Endothelial cell of umbilical vein (primary cell): ENCODE measurements around the gene MYH16. TPM values are rescaled to one million over a fixed set of nuclear protein-coding genes. Genes with fewer than 3 reads are reported as not detected.
A peak's percentile ranks its signal among the peaks of the same experiment; 100 is the strongest.
"Not testable (repeated sequence)": the region's sequence is repeated elsewhere in the genome, so short reads cannot be mapped to it uniquely, and the experiment has no call there.

Source experiments
- BruUV-seq: library from RNA; stranded (reverse); fragments of 400-500 nt; replicated peaks from 2 replicates; lab custom pipeline; 2021; lab: Mats Ljungman, UMichigan
- CTCF ChIA-PET: fragments of 300-600, 350-600 bp; sonication (Branson Sonifier 250); formaldehyde crosslinking; loops from one replicate; lab custom pipeline; 2021; ENCODE audit warnings: antibody characterized with exemption, inconsistent platforms; lab: Charles Lee
- POLR2A ChIA-PET: fragments of 300-600, 350-600 bp; sonication (Branson Sonifier 250); formaldehyde crosslinking; loops from one replicate; lab custom pipeline; 2021; ENCODE audit warnings: antibody characterized with exemption, inconsistent platforms; lab: Charles Lee
- DNase-seq: peaks from one replicate; pipeline ENCODE4 v3.0.0-alpha.2; 2011; ENCODE audit warnings: low read depth, low spot score
- FAIRE-seq: peaks from 2 replicates; lab custom pipeline; 2011; peaks lifted over from hg19 to GRCh38; lab: Jason Lieb, UNC
- H2AFZ ChIP-seq: 2 replicates; pipeline ENCODE4 v1.6.0; 2012; ENCODE audit warnings: low read depth, low read length, control low read depth, inconsistent platforms
- H3K27ac ChIP-seq: 2 replicates; pipeline ENCODE4 v1.5.1; 2011; ENCODE audit warnings: low read depth, mild to moderate bottlenecking, control low read depth, low read length, moderate library complexity; ENCODE audit not compliant: insufficient read depth
- H3K27me3 ChIP-seq, 2 experiments: 2 replicates each; pipeline versions ENCODE4 v1.6.0 to v1.6.1; 2011; ENCODE audit warnings: low read length in 2 of 2, mixed read lengths in 1 of 2; ENCODE audit not compliant: control insufficient read depth in 2 of 2, insufficient read depth in 2 of 2
- H3K36me3 ChIP-seq, 2 experiments: 2 replicates in 1 of 2; 3 replicates in 1 of 2; pipeline ENCODE4 v1.5.1; 2011; ENCODE audit warnings: low read length in 2 of 2, mild to moderate bottlenecking in 1 of 2, moderate library complexity in 1 of 2; ENCODE audit not compliant: control insufficient read depth in 2 of 2, insufficient read depth in 2 of 2; ENCODE audit errors: extremely low read depth in 1 of 2
- H3K4me1 ChIP-seq: 3 replicates; pipeline ENCODE4 v1.5.1; 2011; ENCODE audit warnings: mild to moderate bottlenecking, low read length; ENCODE audit not compliant: control insufficient read depth, insufficient read depth; ENCODE audit errors: extremely low read depth
- H3K4me2 ChIP-seq: 2 replicates; pipeline ENCODE4 v1.6.1; 2011; ENCODE audit warnings: low read length, control low read depth, mixed read lengths; ENCODE audit not compliant: insufficient read depth
- H3K4me3 ChIP-seq, 3 experiments: fragments of 200-600 bp in 1 of 3; sonication (generic), shearing (Covaris generic) in 1 of 3; replicated peaks in 1 of 3; 2 replicates each; pipeline ENCODE4 v1.5.1; 2011 to 2016; ENCODE audit warnings: control low read depth in 3 of 3, low read length in 3 of 3, mild to moderate bottlenecking in 2 of 3, inconsistent platforms in 1 of 3, low read depth in 1 of 3, moderate library complexity in 1 of 3; ENCODE audit not compliant: insufficient read depth in 1 of 3
- H3K79me2 ChIP-seq: 2 replicates; pipeline ENCODE4 v1.6.0; 2012; ENCODE audit warnings: low read length, inconsistent platforms; ENCODE audit not compliant: control insufficient read depth, insufficient read depth
- H3K9ac ChIP-seq: replicated peaks from 2 replicates; pipeline ENCODE3; 2011; ENCODE audit warnings: low read length, control low read depth; ENCODE audit not compliant: insufficient read depth; ENCODE audit errors: extremely low read depth
- H3K9me1 ChIP-seq: replicated peaks from 3 replicates; pipeline ENCODE4 v1.6.0; 2011; ENCODE audit warnings: mild to moderate bottlenecking, low read length; ENCODE audit not compliant: control insufficient read depth, insufficient read depth; ENCODE audit errors: extremely low read depth
- H3K9me3 ChIP-seq: replicated peaks from 2 replicates; pipeline ENCODE4 v1.5.1; 2012; ENCODE audit warnings: low read length, inconsistent platforms; ENCODE audit not compliant: control insufficient read depth, insufficient read depth
- H4K20me1 ChIP-seq: replicated peaks from 2 replicates; pipeline ENCODE3; 2011; ENCODE audit warnings: mild to moderate bottlenecking, low read length; ENCODE audit not compliant: control insufficient read depth, insufficient read depth; ENCODE audit errors: extremely low read depth
- CTCF ChIP-seq, 2 donors: IDR thresholded peaks; 1 replicate in 1 of 2; 2 replicates in 1 of 2; pipeline ENCODE4 v1.5.1; 2011; ENCODE audit warnings: low read length in 2 of 2, mild to moderate bottlenecking in 2 of 2, moderate library complexity in 2 of 2, control low read depth in 1 of 2, inconsistent platforms in 1 of 2, low read depth in 1 of 2; ENCODE audit not compliant: insufficient read depth in 1 of 2; ENCODE audit errors: extremely low read depth in 1 of 2
- EZH2 ChIP-seq: IDR thresholded peaks from 2 replicates; pipeline ENCODE4 v1.6.1; 2012; ENCODE audit warnings: borderline replicate concordance, low read depth, mild to moderate bottlenecking, moderate library complexity, low read length, inconsistent platforms; ENCODE audit not compliant: severe bottlenecking
- FOS ChIP-seq: IDR thresholded peaks from 2 replicates; pipeline ENCODE4 v1.6.1; 2011; ENCODE audit warnings: mild to moderate bottlenecking, low read length, moderate library complexity, borderline replicate concordance; ENCODE audit not compliant: insufficient read depth
- GATA2 ChIP-seq: IDR thresholded peaks from 2 replicates; pipeline ENCODE4 v1.7.0; 2011; ENCODE audit warnings: low read depth, mild to moderate bottlenecking, moderate library complexity, mixed read lengths, low read length; ENCODE audit not compliant: insufficient read length, insufficient read depth
- JUN ChIP-seq: IDR thresholded peaks from 2 replicates; pipeline ENCODE4 v1.6.1; 2011; ENCODE audit warnings: borderline replicate concordance, low read depth; ENCODE audit not compliant: insufficient read length, insufficient read depth
- MAX ChIP-seq: IDR thresholded peaks from 2 replicates; pipeline ENCODE4 v1.6.1; 2011; ENCODE audit not compliant: insufficient read depth, insufficient read length
- MYC ChIP-seq: IDR thresholded peaks from one replicate; pipeline ENCODE4 v1.6.1; 2011; ENCODE audit warnings: mild to moderate bottlenecking, low read depth, low read length
- POLR2A ChIP-seq: IDR thresholded peaks from 2 replicates; pipeline ENCODE4 v1.6.1; 2012; ENCODE audit warnings: low read depth, mild to moderate bottlenecking, control low read depth, low read length
- POLR2AphosphoS5 ChIP-seq: IDR thresholded peaks from 2 replicates; pipeline ENCODE4 v1.6.1; 2012; ENCODE audit warnings: low read depth, mild to moderate bottlenecking, control low read depth, low read length, moderate library complexity; ENCODE audit not compliant: insufficient read depth
- dilution Hi-C: fragments of 300-500 bp; cut with MboI; formaldehyde crosslinking; loops from one replicate; pipeline ENCODE4 v1.15.0; 2019; ENCODE audit warnings: low sequenced_read_pairs; ENCODE audit not compliant: extremely low pct_ligation_motif_present
- intact Hi-C: fragments of 100-400 bp; cut with micrococcal nuclease; formaldehyde crosslinking; loops from one replicate; pipeline ENCODE4 v1.10.0; 2022
- polyA plus RNA-seq, 4 experiments: library from polyadenylated mRNA; depleted of rRNA in 3 of 4; stranded (reverse) in 3 of 4; unstranded in 1 of 4; fragments of >200 nt; gene quantifications; 2 replicates each; pipeline versions ENCODE4 v1.2.1 to v1.2.3, GENCODE V29; 2011 to 2012; ENCODE audit warnings: missing spikeins in 1 of 4
- total RNA-seq: library from RNA; stranded (reverse); gene quantifications from 2 replicates; pipeline ENCODE4 v1.2.3, GENCODE V29; 2021

Gene MYH16
- total and polyA plus RNA-seq, 2 donors (not counting 3 experiments of a cell fraction or from before 2014, with no cell fraction given) = 0.01 to 0.11 TPM

DNA sequence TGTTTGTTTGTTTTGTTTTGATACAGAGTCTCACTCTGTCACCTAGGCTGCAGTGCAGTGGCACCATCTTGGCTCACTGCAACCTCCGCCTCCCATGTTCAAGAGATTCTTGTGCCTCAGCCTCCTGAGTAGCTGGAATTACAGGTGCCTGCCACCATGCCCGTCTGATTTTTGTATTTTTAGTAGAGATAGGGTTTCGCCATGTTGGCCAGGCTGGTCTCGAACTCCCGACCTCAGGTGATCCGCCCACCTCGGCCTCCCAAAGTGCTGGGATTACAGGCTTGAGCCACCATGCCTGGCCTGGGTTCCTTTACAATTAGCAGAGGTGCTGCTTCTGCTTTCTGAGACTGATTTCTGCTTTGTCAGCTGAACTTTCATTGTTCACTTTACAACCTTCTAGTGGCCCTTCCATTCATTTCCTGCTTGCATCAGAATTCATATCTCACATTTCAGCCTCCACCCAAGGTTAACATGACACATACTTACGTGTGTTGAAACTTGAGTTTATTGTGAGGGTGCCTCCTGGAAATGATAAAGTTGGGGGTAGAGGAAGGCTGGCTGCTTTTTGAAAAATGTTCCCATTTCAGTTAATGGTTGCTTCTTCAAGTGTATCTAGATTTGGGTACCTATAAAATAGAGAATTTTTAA lies 57.8 kb downstream of the MYH16 start:
- dilution Hi-C loops = not testable (repeated sequence)

GRCh38 chr7:99331002-99331401 lies 58.4 kb downstream of the MYH16 start:
- Histone ChIP-seq H3K4me1 (peaks cover 34% of the 10 kb centered on the region), H3K27me3 (no peaks in the 10 kb centered on the region), H3K9ac (no peak overlapping the region), H3K36me3 (peaks cover 6 to 13% of the 10 kb centered on the region in 2 experiments), H4K20me1 (peaks cover 2% of the 10 kb centered on the region), H3K9me3 (no peaks in the 10 kb centered on the region), H3K9me1 (no peaks in the 10 kb centered on the region), H2AFZ (no peak overlapping the region), H3K4me2 (peak overlapping the region; percentile 71), H3K4me3 (no peak overlapping the region), H3K79me2 (peaks cover 73% of the 10 kb centered on the region), H3K27ac (peak overlapping the region; percentile 66)
- dilution Hi-C loops = no loop called here
- ChIA-PET CTCF (interaction anchor here (0.7 to 2.2 kb wide), 2 partner anchors 19 to 291 kb away, joined by 3 to 10 read pairs; no protein-coding TSS in a partner anchor), POLR2A (no interaction called here)
- TF ChIP-seq EZH2 (no peak), GATA2 (no peak), FOS (no peak), MAX (no peak), CTCF (IDR thresholded peaks at IDR 0.05; ENCODE audit: extremely low read depth in 1 of 2, insufficient read depth in 1 of 2, low read depth in 1 of 2, low read length in 2 of 2) (no peak), JUN (no peak), POLR2A (no peak), POLR2AphosphoS5 (no peak), MYC (no peak)
- DNase-seq (no peak), FAIRE-seq (no peak)
- intact Hi-C loops = no loop called here
- no TSS peak for BruUV-seq

More for the DNA sequence above, 57.8 kb downstream of the MYH16 start:
- peak overlapping the region; percentile 66 for H3K27ac ChIP-seq
- POLR2A ChIA-PET, H3K9me3 ChIP-seq, BruUV-seq, H2AFZ ChIP-seq, H3K9ac ChIP-seq, H3K9me1 ChIP-seq, H4K20me1 ChIP-seq, H3K27me3 ChIP-seq, H3K4me3 ChIP-seq: not testable (repeated sequence)
- peak; percentile 88 for FAIRE-seq
- peaks cover 75% of the 10 kb centered on the region for H3K79me2 ChIP-seq
- peak; percentile 67 for TF ChIP-seq FOS
- peak; percentile 39 for TF ChIP-seq GATA2
- peak; percentile 47 for TF ChIP-seq JUN
- peaks cover 34% of the 10 kb centered on the region for H3K4me1 ChIP-seq
- intact Hi-C loops = loop anchor here (1.0 kb wide), 1 partner anchor 290 kb away; no protein-coding TSS in a partner anchor
- peaks cover 6 to 11% of the 10 kb centered on the region in 2 experiments for H3K36me3 ChIP-seq
- peak overlapping the region; percentile 71 for H3K4me2 ChIP-seq
- CTCF ChIA-PET = interaction anchor here (2.2 kb wide), 1 partner anchor 290 kb away, joined by 10 read pairs; no protein-coding TSS in a partner anchor
- DNase-seq = peak; percentile 88
